Parathyroid adenoma (tissue), 2 donors: ENCODE data around the gene BTBD1.

Experiments used
- H2AFZ ChIP-seq: fragments of 300-600 bp; sonication (generic); one replicate; pipeline ENCODE4 v1.7.0; 2017; ENCODE audit warnings: antibody characterized with exemption, mild to moderate bottlenecking
- H3K27ac ChIP-seq: fragments of 300-600 bp; sonication (generic); one replicate; pipeline ENCODE4 v1.7.0; 2017
- H3K27me3 ChIP-seq: fragments of 300-600 bp; sonication (generic); one replicate; pipeline ENCODE4 v1.7.0; 2017; ENCODE audit warnings: low read length; ENCODE audit not compliant: control insufficient read depth, insufficient read depth
- H3K36me3 ChIP-seq: fragments of 300-600 bp; sonication (generic); one replicate; pipeline ENCODE4 v1.7.0; 2017; ENCODE audit warnings: low read length; ENCODE audit not compliant: control insufficient read depth, insufficient read depth
- H3K4me1 ChIP-seq: fragments of 300-600 bp; sonication (generic); one replicate; pipeline ENCODE4 v1.7.0; 2017; ENCODE audit warnings: control low read depth
- H3K4me2 ChIP-seq: fragments of 300-600 bp; sonication (generic); one replicate; pipeline ENCODE4 v1.7.0; 2017; ENCODE audit warnings: low read length
- H3K4me3 ChIP-seq: fragments of 300-600 bp; sonication (generic); one replicate; pipeline ENCODE4 v1.7.0; 2017; ENCODE audit warnings: low read depth, low read length
- H3K79me2 ChIP-seq: fragments of 300-600 bp; sonication (generic); one replicate; pipeline ENCODE4 v1.7.0; 2017; ENCODE audit warnings: control low read depth
- H3K9ac ChIP-seq: fragments of 300-600 bp; sonication (generic); one replicate; pipeline ENCODE4 v1.7.0; 2017; ENCODE audit warnings: mild to moderate bottlenecking
- H3K9me3 ChIP-seq: fragments of 300-600 bp; sonication (generic); one replicate; pipeline ENCODE4 v1.7.0; 2017; ENCODE audit warnings: low read length; ENCODE audit not compliant: control insufficient read depth
- CTCF ChIP-seq: fragments of 300-600 bp; sonication (generic); IDR thresholded peaks from one replicate; pipeline ENCODE4 v1.7.0; 2017; ENCODE audit warnings: antibody characterized with exemption, mild to moderate bottlenecking
- donor health status: primary hyperparathyroidism.

BTBD1 gene

DNA sequence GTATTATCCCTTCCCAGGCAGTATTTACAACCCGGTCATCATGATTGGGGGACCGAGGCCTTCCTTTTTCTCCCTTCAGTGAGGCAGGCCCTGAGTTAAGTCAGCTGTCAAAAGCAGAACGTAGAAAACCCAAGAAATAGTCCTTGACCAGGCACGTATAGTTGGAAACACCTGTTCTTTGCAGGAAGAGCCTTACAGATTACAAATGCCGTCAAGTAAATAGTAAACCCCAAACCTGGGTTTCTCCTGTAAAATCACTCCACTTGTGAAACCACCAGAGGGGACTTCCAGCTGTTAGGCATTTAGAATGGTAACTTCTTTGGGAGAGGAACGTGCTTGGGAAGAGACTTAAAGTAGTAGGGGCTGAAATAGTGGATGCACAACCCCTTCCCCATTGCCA is 1.0 kb upstream of the BTBD1 start:
- H3K9me3 ChIP-seq = no peaks in the 10 kb centered on the region
- no peaks in the 10 kb centered on the region for H3K27me3 ChIP-seq
- H3K79me2 ChIP-seq = peaks cover 23% of the 10 kb centered on the region
- no peak overlapping the region for H3K9ac ChIP-seq
- peak overlapping the region; percentile 92 for H3K27ac ChIP-seq
- H3K36me3 ChIP-seq = no peaks in the 10 kb centered on the region
- H3K4me1 ChIP-seq = peaks cover 7% of the 10 kb centered on the region
- TF ChIP-seq CTCF = no peak
- no peak overlapping the region for H3K4me3 ChIP-seq
- H3K4me2 ChIP-seq = no peak overlapping the region
- H2AFZ ChIP-seq = peak overlapping the region; percentile 89

GRCh38 chr15:83067638-83067962 is 548 bp upstream of the BTBD1 start:
- H2AFZ ChIP-seq = peak overlapping the region; percentile 89
- H3K4me3 ChIP-seq = peak overlapping the region; percentile 86
- H3K9me3 ChIP-seq = no peaks in the 10 kb centered on the region
- H3K79me2 ChIP-seq = peaks cover 23% of the 10 kb centered on the region
- peak overlapping the region; percentile 92 for H3K27ac ChIP-seq
- no peaks in the 10 kb centered on the region for H3K27me3 ChIP-seq
- TF ChIP-seq CTCF = no peak
- no peaks in the 10 kb centered on the region for H3K36me3 ChIP-seq
- H3K4me2 ChIP-seq = peak overlapping the region; percentile 64
- no peak overlapping the region for H3K9ac ChIP-seq
- H3K4me1 ChIP-seq = peaks cover 9% of the 10 kb centered on the region

DNA sequence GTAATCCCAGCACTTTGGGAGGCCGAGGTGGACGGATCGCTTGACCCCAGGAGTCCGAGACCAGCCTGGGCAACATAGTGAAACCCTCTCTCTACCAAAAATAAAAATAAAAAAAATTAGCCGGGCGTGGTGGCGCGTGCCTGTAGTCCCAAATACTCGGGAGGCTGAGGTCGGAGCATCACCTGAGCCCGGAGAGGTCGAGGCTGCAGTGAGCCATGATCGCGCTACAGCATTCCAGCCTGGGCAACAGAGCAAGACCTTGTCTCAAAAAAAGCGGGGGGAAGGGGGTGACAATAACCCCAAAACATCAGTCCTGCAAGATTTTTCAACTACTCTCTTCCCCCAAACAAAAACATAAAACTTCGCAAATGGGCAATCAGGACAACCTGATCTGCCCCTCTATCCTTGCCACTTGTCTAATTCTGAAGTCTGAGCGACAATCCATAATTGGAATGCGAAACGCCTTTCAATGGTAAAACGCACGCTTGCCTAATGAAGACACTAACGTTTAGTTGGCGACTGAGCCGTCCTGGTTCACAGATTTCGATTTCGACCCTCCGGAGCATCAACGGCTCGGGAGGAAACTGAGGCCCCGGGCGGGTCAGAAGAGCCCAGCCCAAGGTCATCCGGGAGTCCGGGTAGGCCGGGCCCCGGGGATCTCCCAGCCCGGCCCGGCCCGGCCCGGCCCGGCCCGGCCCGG is 868 bp downstream of the BTBD1 start:
- H2AFZ ChIP-seq = peak overlapping the region; percentile 89
- H3K36me3 ChIP-seq = no peaks in the 10 kb centered on the region
- peak overlapping the region; percentile 86 for H3K4me3 ChIP-seq
- no peaks in the 10 kb centered on the region for H3K9me3 ChIP-seq
- H3K4me2 ChIP-seq = peak overlapping the region; percentile 64
- no peaks in the 10 kb centered on the region for H3K27me3 ChIP-seq
- H3K4me1 ChIP-seq = peaks cover 15% of the 10 kb centered on the region
- peak overlapping the region; percentile 92 for H3K27ac ChIP-seq
- no peak for TF ChIP-seq CTCF
- H3K9ac ChIP-seq = peak overlapping the region; percentile 80
- H3K79me2 ChIP-seq = peaks cover 23% of the 10 kb centered on the region

DNA sequence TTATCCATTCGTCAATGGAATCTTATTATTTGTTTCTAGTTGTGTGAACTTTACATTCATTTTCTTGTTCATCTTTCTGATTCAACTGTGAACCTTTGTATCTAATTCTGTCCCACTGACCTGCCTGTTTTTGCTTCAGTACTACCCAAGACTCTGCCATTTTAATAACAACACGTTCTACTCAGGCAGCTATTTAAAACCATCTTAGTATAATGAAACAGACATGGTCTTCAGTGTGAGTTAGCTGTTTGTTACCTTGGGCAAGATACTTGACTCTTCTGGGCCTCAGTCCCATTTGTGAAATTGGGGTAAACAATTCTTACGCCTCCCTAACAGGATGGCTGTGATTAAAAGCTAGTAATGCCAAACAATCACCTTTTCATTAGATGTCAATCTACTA is 1.6 kb downstream of the BTBD1 start:
- no peaks in the 10 kb centered on the region for H3K9me3 ChIP-seq

More for the DNA sequence above, 1.6 kb downstream of the BTBD1 start:
- H3K4me2 ChIP-seq = peak overlapping the region; percentile 64
- H3K9ac ChIP-seq = no peak overlapping the region
- no peaks in the 10 kb centered on the region for H3K36me3 ChIP-seq
- H3K27me3 ChIP-seq = no peaks in the 10 kb centered on the region
- peak overlapping the region; percentile 86 for H3K4me3 ChIP-seq
- no peak overlapping the region for H3K27ac ChIP-seq
- no peak for TF ChIP-seq CTCF
- H3K79me2 ChIP-seq = peaks cover 26% of the 10 kb centered on the region
- peaks cover 15% of the 10 kb centered on the region for H3K4me1 ChIP-seq
- H2AFZ ChIP-seq = no peak overlapping the region
